NCI-H69 (cell line): ENCODE data around the gene WNT7B.
A peak's percentile ranks its signal among the peaks of the same experiment; 100 is the strongest.

Experiments
- DNase-seq: peaks from one replicate; lab custom pipeline; 2025; lab: John Stamatoyannopoulos, UW

Gene WNT7B

DNA sequence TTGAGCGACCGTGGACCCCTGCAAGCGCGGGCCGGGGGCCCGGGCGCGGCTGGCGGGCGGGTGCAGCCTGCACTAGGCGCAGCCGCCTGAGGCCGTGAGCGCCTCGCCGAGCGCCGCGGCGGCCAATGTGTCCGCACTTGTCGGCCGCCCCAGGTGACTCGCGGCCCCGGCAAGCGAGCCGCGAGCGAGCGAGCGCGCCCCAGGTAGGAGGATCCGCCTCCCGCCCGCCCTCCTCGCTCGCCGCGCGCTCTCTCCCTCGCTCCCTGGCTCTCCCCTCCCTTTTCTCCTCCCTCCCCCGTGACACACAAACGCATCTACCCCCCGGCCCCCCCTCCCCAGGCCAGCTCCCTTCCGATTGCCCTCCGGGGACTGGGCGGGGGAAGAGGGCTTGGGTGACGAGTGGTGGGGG, at the start of gene WNT7B:
Gene WNT7B (minus strand): TSS at position 160 of the 409 bp plus-strand sequence. CDS start 408 bp downstream, outside the sequence.
- DNase-seq = peak; percentile 93

DNA sequence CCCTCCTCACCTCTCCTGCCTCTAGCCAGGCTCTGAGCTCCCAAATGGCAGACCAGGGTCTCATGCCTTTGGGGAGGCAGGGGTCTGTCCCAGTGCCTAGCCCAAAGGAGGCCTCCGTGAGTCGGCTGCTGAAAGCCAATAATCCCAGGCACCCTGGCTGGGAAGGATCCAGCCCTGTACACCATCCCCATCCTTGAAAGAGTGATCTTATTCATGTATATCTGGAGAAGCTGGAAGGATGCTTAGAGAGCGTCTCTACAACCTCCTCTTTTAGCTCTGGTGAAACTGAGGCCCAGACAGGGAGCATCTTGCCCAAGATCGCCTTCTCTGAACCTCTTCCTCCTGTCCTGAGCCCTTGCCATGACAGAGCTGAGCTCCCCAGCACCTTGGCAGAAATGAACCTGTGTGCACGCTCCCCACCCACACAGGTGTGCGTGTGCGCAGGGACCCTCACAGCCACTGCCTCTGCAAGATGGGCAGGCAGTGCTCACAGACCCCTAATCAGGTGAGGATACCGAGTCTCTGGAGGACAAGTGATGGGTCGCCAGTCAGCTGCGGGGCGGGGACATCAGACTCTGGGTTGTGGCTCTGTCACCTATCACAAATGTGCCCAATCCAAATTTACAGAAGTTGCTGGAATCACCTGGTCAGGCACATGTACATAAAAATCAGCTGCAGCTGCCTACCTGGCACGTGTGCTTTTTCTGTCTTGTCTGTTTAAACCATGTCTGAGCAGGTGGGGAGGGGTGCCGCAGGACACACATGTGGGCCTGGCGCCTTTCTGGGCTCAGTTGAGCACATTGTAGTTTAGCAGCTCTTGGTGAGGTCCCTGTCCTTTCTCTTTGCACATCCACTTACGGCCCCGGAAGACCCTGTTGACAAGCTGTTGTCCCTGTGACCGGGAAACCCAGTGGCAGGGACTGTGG, 49.3 kb upstream of the WNT7B start:
- no peak for DNase-seq

DNA sequence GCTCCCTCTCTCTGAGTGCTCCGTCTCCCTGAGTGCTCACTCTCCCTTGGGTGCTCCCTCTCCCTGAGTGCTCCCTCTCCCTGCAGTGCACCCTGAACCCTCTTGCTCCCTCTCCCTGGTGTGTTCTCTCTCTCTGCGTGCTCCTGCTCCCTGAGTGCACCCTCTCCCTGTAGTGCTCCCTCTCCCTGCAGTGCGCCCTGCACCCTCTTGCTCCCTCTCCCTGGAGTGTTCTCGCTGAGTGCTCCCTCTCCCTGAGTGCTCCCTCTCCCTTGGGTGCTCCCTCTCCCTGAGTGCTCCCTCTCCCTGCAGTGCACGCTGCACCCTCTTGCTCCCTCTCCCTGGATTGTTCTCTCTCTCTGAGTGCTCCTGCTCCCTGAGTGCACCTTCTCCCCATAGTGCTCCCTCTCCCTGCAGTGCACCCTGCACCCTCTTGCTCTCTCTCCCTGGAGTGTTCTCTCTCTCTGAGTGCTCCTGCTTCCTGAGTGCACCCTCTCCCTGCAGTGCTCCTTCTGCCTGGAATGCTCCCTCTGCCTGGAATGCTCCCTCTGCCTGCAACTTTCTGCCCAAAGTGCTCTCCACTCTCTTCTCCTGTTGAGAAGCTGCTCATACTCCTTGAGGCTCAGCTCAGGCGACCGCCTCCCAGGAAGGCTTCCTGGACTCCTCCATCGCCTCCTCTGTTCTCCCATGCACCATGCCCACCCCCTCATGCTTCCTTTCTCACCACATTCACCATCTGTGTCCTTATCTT, 48.4 kb upstream of the WNT7B start:
- DNase-seq = no peak

DNA sequence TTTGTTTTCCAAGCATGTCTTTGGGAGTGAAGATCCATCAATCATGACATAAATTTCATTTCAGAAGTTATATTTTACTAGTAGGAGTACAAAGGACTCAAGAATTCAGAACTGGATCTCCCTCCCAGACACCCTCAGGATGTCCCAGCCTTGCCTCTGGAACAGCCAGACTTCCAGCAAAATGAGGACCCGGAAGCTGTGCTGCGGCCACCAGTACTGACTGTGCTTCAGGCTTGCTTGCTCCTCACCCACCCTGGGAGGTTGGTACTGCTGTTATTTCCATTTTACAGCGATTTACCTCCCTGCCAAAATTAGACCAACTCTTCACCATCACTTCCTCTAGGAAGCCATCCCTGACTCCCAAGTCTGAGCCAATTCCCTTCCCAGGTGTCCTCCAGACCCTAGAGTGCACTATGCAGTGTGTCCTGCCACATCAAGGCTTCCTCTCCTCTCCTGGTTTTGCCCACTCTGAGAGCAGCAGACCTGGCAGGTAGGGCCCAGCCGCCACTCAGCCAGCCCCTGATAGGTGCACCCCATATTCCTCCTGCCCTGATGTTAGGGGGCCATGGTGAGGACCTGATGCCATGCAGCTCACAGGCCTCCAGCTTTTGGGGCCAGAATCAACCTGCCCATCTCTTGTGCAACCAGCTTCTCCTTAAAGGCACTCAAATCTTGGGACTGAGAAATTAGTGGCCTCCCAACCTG, 47.3 kb upstream of the WNT7B start:
- no peak for DNase-seq

DNA sequence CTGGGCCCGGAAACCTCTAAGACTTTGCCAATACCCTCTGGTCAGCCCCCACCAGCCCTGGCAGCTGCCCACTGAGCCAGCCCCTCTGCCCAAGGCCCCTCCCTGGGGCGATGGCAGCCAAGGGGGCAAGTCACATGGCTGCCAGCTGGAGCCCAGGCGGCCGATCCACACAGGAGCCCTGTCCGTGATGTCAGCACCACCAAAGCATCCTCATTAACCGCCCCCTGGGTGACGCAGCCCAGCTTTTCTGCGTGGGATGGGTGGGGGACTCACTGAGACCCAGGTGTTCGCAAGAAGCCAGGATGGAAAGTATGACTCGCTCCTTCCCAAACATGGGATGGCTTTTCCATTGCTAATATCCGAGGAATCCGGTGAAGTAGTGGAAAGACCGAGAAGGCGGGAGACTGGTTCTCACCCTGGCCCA, 46.6 kb upstream of the WNT7B start:
- no peak for DNase-seq

DNA sequence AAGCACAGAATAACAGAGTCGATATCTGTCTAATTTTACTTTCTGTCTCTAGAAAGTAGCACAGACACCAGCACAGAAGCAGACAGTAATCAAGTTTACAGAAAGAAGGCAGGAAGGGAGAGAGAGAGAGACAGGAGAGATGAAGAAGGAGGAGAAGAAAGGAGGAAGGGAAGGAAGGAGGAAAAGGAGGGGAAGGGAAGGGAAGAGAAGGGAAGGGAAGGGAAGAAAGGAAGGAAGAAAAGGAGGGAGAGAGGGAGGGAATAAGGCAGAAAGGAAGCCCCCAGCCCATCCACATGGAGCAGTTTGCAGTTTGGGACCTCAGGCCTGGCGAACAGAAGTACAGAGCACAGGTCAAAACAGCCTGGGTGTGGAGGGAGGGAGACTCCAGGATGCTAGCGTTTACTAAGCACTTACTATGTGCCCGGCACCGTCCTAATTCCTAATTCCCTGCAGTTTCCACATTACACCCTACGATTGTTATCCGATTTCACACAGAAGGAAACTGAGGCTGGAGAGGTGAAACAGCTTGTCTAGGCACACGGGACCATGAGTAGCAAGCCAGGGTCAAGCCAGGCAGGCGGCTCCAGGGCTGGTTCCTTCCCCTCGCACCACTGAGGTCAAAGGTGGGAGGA, 46.0 kb upstream of the WNT7B start:
- DNase-seq = no peak

DNA sequence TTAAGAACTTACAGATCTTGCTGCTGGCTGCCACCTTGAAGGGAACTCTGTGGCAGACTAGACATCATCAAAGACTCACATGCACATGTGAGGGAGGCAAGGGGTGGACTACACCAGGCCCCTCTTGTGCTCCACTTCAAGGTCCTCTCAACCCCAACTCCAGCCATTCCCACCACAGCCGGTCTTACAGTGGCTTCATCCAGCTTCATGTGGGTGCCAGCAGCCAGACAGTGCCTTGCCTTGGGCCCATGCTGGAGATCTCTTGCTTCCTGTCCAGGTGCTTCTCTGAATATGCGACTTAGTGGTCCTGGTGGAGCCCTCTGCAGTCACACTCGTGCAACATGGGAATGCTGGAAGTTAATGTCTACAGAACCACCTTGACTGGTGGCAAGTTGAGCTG, 44.6 kb upstream of the WNT7B start:
- no peak for DNase-seq

DNA sequence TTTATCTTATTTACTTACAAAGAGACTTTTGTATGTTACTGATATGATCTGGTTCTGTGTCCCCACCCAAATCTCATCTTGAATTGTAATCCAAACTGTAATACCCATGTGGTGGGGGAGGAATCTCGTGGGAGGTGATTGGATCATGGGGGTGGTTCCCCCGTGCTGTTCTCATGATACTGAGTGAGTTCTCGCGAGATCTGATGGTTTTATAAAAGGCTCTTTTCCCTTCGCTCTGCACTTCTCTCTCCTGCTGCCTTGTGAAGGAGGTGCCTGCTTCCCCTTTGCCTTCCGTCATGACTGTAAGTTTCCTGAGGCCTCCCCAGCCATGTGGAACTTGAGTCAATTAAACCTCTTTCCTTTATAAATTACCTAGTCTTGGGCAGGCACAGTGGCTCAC, 42.4 kb upstream of the WNT7B start:
- DNase-seq = no peak

DNA sequence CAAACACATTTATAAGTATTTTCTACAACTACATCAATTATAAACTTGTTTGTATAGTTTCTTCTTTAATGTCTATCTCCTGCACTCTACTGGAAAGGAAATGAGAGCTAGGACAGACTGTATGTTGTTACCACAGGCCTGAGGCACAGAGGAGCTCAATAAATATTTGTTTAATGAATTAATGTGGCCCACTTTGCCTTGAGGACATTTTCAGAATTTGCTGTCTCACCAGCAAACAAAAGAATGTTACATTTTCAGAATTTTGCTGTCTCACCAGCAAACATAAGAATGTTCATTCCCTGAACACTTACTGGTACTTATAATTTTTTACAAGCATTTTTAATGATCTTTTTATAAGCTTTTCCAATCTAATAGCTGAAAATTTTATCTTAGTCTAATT, 41.9 kb upstream of the WNT7B start:
- peak; percentile 79 for DNase-seq

DNA sequence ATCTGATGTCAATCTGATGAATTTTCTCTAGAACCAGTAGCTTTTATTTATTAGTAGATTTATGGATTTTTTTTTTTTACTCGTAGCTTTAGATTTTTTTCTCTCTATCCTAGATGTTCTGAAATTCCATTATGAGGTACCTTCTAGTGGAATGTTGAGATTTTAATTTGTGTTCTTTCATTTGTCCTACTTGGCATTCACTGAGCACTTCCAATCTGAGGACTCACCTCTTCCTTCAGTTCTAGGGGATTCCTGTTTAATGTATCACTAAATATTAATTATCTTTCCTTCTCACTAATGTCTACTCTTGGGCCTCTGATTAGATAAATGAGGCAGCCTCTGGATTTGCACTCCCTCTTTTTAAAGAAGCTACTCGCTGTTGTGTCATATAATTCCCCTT, 40.2 kb upstream of the WNT7B start:
- no peak for DNase-seq

DNA sequence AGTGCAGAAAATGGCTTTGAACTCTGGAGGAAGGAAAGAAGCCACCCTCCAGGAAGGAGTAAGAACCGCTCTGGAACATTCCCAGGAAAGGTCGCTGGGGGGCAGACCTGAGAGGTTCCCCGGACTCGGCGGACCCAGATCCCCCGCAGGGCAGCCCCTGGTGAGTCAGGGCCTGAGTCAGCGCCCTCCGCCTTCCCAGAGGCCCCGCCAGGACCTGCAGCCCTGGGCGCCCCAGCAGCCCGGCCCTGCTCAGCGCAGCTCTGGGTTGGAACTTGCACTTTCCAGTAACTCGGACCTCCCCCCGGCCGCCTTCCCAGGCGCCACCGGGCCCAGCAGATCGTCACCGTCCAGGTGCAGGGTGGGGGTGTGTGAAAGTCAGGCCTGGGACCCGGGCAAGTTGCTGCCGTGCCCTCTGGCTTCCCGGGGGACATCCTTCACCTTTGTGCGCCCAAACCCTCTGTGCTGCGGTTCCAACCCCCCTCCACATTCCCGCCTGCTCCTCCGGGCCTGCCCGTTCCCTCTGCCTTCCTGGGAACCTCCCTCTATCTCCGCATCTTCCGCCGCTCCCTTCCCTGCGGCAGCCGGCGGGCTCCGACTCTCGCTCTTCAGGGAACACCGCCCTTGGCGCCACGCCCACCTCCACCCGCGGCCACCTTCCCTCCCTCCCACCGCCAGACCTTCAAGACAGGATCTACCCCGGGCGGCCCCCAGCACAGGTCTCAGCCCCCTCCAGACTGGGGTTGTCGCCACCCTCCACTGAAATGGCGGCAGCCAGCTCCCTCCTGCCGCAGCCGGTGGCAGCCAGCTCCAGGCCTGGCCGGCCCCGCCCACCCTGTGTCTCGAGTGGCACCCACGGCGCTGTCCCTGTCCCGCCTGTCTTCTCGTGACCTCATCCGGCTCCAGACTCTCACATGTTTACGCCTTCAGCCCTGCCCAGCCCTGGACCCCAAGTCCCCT, 36.8 kb upstream of the WNT7B start:
- DNase-seq = peak; percentile 95

DNA sequence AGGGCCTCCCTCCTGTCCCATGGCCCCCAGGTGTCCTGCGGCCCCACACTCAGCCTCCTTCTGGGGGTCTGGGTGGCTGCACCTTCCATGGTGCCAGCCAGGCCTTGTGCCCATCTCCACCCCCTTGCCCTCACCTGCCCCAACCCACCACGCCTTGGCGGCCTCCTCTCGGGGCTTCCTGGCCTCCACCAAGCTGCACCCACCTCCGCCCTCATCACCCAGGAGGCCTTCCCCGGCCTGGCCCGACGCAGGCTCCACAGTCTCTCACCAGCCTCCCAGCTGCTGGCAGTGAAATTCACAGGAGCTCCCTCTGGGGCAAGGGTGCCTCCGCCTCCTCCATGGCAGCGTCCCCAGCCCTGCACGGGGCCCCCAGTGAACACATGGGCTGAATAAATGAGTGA, 35.9 kb upstream of the WNT7B start:
- DNase-seq = no peak

DNA sequence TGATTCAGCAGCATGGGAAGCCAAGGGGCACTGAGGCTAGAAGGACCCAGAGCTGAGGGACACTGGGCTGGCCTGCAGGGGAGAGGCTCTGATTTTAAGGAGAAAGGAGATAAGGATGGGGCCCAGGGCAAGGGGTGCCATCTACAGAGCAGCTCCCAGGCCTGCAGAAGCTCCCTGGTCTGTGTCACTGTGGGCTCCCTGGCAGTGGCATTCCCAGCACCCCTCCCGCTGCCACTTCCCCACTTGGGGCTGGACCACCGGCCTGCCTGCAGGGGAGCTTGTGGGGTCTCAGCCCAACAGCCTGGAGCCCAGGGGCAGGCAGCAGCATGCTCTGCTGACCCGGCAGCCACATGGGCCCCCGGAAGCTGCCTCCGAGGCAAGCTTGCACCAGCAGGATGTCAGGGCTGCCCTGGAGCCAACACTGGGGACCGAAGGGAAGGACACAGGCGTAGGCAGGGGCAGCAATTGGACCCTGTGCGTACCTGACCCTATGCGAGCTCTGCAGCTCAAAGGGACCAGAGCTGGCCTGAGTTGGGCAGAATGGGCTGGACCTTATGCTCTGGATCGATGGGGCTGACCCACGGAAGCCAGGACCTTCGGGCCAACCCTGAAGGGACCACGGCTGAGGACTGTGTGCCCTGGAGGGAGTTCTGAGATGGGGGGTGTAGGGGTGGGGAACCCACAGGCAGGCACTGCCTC, 35.4 kb upstream of the WNT7B start:
- DNase-seq = no peak

DNA sequence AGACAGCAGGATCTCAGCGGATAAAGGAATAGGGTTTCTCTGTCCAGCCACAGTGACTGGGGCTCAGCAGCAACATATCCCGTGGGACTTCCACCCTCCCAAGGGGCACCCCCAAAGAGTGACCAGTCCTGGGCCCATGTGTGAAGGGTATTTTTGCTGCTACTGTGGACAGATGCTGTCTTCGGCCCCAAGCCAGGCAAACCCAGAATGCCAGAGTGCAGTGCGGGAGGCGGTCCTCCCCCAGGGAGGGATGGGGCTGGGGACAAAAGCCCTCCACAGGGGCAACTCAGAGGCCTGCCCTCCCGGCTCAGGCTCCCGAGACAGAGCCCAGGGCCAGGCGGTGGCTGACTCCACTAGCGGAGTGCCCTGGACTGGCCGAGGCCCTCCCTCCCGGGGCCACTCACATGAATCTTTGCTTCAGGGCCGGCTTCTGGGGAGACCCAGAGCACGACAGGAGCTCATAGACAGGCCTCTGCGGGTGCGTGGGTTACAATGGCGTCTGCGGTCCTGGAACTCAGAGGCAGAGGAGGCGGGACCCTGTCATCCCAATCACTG, 34.7 kb upstream of the WNT7B start:
- no peak for DNase-seq

DNA sequence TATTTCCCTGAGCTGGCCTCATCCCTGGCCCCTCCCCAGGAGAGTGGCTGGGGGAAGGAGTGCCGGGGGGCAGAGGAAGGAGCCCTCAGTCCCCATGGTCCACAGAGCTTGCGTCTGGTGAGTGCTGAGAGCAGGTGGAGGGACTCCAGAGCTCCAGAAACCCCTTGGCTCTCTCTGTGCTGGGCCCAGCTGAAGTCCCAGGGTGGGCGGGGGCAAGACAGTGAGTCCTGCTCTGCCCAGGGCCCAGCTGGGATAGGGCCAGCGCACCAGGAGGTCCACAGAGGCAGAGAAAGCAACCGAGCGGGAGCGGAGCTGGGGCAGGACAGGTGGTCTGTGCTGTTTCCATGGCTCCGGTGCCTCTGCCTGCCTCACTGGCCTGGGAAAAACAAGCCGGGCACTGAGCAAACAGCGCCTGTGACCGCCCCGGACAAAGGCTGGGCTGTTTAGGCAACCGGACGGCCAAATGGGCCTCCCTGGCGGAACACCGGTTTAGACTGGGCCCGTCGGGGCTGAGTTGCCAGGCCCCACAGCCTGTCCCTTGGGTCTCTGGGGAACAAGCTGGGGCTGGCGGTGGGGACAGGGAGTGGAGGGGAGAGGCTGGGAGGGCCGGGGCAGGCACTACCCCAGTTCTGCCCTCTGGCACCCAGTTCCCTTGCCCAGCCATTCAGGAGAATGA, 34.1 kb upstream of the WNT7B start:
- DNase-seq = no peak

DNA sequence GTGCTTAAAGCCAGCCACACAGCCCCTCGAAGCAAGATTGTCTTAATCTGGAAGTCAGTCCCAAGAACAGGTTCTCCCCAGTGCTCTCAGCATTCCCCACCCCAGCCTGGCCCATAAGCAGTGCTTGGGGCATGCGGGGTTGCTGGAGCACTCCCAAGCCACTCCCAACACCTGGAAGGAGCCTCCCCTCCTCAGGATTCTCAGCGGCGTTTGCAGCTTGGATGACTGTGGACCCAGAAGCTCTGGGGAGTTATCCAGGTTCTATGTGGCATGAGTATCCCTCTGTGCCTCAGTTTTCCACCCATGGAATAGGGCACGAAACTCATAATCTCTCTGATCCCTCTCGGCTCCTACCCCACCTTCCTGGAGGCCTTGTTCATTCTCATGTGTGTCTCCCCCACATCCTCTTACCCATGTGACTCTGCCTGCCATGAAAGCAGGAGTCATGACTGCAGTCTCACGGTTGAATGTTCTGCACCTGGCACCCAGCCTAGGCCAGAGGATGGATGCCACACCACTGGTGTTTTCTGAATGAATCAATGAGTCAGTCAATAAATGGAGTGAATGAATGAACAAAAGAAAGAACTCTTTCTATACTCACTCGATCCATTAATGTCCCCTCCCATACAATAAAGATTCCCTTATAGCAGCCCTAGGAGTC, 33.4 kb upstream of the WNT7B start:
- DNase-seq = no peak

DNA sequence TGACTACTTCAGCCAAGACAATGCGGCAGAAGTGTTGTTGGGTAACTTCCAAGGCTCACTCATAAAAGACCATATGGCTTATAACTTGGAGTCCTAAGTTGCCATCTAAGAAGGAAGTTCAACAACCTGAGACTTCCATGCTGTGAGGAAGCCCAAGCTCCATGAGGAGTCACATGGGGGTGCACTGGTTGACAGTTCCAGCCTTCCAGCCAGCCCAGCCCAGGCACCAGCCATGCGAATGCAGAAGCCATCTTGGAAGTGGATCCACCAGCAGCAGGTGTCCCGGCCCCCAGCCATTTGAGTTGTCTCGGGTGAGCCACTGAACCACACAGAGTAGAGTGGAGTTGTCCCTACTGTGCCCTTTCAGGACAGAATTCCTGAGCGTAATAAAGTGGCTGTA, 32.8 kb upstream of the WNT7B start:
- no peak for DNase-seq

DNA sequence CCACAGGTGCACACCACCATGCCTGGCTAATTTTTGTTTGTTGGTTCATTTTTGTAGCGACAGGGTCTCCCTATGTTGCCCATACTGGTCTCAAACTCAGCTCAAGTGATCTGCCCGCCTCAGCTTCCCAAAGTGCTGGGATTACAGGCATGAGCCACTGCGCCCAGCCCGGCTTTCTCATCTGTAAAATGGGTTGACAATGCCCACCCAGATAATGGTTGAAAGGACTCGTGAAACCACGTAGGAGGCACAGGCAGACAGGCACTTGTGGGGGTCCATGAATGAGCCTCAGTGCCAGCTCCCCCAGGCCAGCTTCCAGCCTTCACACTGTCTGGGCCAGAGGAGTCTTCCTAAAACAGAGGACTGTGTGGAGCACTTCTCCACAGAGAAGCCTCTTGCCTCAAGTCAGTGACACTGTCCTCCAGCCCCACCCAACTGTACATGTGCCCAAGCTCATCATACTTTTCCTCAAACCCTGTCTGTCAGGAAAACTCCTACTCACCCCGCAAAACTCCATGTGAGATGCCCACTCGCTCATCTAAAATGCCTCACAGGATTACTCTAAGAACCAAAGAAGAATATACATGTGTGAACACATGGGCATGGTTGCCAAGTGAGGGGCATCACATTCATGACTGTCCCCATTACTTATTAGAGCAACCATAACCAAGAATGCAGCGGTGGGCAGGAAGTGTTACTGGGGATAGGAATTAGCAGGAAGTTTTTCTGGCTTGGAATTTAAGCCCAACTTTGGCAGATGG, 32.1 kb upstream of the WNT7B start:
- no peak for DNase-seq
